Measurements from ENCODE around the gene SEMA4G. TPM values are rescaled to one million over a fixed set of nuclear protein-coding genes. Genes with fewer than 3 reads are reported as not detected.
A peak's percentile ranks its signal among the peaks of the same experiment; 100 is the strongest.

The SEMA4G gene
- total and polyA plus RNA-seq, 4 donors: 1.2 to 7.4 (median 2.8) TPM

- TF ChIP-seq CTCF (IDR thresholded peaks at IDR 0.05; ENCODE audit: control extremely low read depth, extremely low read depth): peak; percentile 56
- no peak overlapping the region for H3K9ac ChIP-seq (ENCODE audit: insufficient read depth in 1 of 2, low read length in 2 of 2)
- ATAC-seq (ENCODE audit: insufficient read depth, low FRiP score) (no peak), DNase-seq (peak; percentile 60 to 79 (median 75))
- no peaks in the 10 kb centered on the region for H3K9me3 ChIP-seq (ENCODE audit: control insufficient read depth in 4 of 4, insufficient read depth in 3 of 4, low read length in 3 of 4)
- H3K27ac ChIP-seq (ENCODE audit: low read depth in 1 of 2, low read length in 1 of 2): no peak overlapping the region
- 63 to 72% methylated on average over 10 of the region's 10 CpGs for WGBS, 2 donors
- peaks cover 6 to 32% (median 13%) of the 10 kb centered on the region in 4 donors for H3K36me3 ChIP-seq (ENCODE audit: control insufficient read depth in 4 of 4, insufficient read depth in 4 of 4, low read length in 4 of 4)
- H3K27me3 ChIP-seq (ENCODE audit: control insufficient read depth in 3 of 3, insufficient read depth in 3 of 3, low read length in 2 of 3): no peaks in the 10 kb centered on the region
- peaks cover 0 to 39% (median 13%) of the 10 kb centered on the region in 5 donors for H3K4me1 ChIP-seq (ENCODE audit: control insufficient read depth in 5 of 5, insufficient read depth in 5 of 5, low read length in 5 of 5)
- no peak overlapping the region for H3K4me3 ChIP-seq
Observed at GRCh38 chr10:100993986-100994708, 24.8 kb downstream of the SEMA4G start.

- TF ChIP-seq CTCF (IDR thresholded peaks at IDR 0.05; ENCODE audit: control extremely low read depth, extremely low read depth): no peak
- Histone ChIP-seq H3K4me1 (ENCODE audit: control insufficient read depth in 5 of 5, insufficient read depth in 5 of 5, low read length in 5 of 5) (peaks cover 0 to 39% (median 13%) of the 10 kb centered on the region in 5 donors), H3K4me3 (no peak overlapping the region), H3K9me3 (ENCODE audit: control insufficient read depth in 4 of 4, insufficient read depth in 3 of 4, low read length in 3 of 4) (no peaks in the 10 kb centered on the region), H3K36me3 (ENCODE audit: control insufficient read depth in 4 of 4, insufficient read depth in 4 of 4, low read length in 4 of 4) (peaks cover 6 to 25% (median 11%) of the 10 kb centered on the region in 4 donors), H3K27ac (ENCODE audit: low read depth in 1 of 2, low read length in 1 of 2) (no peak overlapping the region), H3K9ac (ENCODE audit: insufficient read depth in 1 of 2, low read length in 2 of 2) (no peak overlapping the region), H3K27me3 (ENCODE audit: control insufficient read depth in 3 of 3, insufficient read depth in 3 of 3, low read length in 2 of 3) (no peaks in the 10 kb centered on the region)
- DNase-seq (peak in 2 of 3 donors; percentile 30 to 39), ATAC-seq (ENCODE audit: insufficient read depth, low FRiP score) (no peak)
- WGBS, 2 donors: 77 to 80% methylated on average over 6 of the region's 6 CpGs
Observed at GRCh38 chr10:100995181-100995580, 25.9 kb downstream of the SEMA4G start.

GRCh38 chr10:100996678-100997359 is 27.5 kb downstream of the SEMA4G start:
- 4 to 5% methylated on average over 40 to 46 of the region's 46 CpGs for WGBS, 2 donors
- no peak for TF ChIP-seq CTCF (IDR thresholded peaks at IDR 0.05; ENCODE audit: control extremely low read depth, extremely low read depth)

More at GRCh38 chr10:100996678-100997359, 27.5 kb downstream of the SEMA4G start:
- ATAC-seq (ENCODE audit: insufficient read depth, low FRiP score) (no peak), DNase-seq (peak; percentile 29 to 42 (median 40))
- Histone ChIP-seq H3K9ac (ENCODE audit: insufficient read depth in 1 of 2, low read length in 2 of 2) (no peak overlapping the region), H3K27ac (ENCODE audit: low read depth in 1 of 2, low read length in 1 of 2) (peak overlapping the region; percentile 99 to 100), H3K4me1 (ENCODE audit: control insufficient read depth in 5 of 5, insufficient read depth in 5 of 5, low read length in 5 of 5) (peaks cover 2 to 51% (median 24%) of the 10 kb centered on the region in 5 donors), H3K27me3 (ENCODE audit: control insufficient read depth in 3 of 3, insufficient read depth in 3 of 3, low read length in 2 of 3) (no peaks in the 10 kb centered on the region), H3K4me3 (peak overlapping the region; percentile 68), H3K9me3 (ENCODE audit: control insufficient read depth in 4 of 4, insufficient read depth in 3 of 4, low read length in 3 of 4) (no peaks in the 10 kb centered on the region), H3K36me3 (ENCODE audit: control insufficient read depth in 4 of 4, insufficient read depth in 4 of 4, low read length in 4 of 4) (peaks cover 0 to 13% (median 4%) of the 10 kb centered on the region in 4 donors)
